Loucy (cell line): ENCODE data around the gene MATR3.
A peak's percentile ranks its signal among the peaks of the same experiment; 100 is the strongest.

ENCODE experiments used
- H2AFZ ChIP-seq: fragments of 200-600 bp; sonication (generic); 2 replicates; pipeline ENCODE4 v1.6.0; 2016; ENCODE audit warnings: antibody characterized with exemption, mild to moderate bottlenecking, low read length, moderate library complexity
- H3F3A ChIP-seq: fragments of 200-600 bp; 2 replicates; pipeline ENCODE4 v1.6.0; 2016; ENCODE audit warnings: antibody characterized with exemption, low read depth, mild to moderate bottlenecking
- H3K27me3 ChIP-seq: fragments of 200-600 bp; sonication (generic); 2 replicates; pipeline ENCODE4 v1.6.1; 2014; ENCODE audit warnings: low read length, mild to moderate bottlenecking; ENCODE audit not compliant: insufficient read depth, poor library complexity, severe bottlenecking
- H3K36me3 ChIP-seq: fragments of 200-600 bp; sonication (generic); 2 replicates; pipeline ENCODE4 v1.6.1; 2016; ENCODE audit warnings: low read length; ENCODE audit not compliant: insufficient read depth
- H3K4me1 ChIP-seq: fragments of 200-600 bp; sonication (generic); 2 replicates; pipeline ENCODE4 v1.5.1; 2014; ENCODE audit warnings: low read length, mild to moderate bottlenecking; ENCODE audit not compliant: insufficient read depth, poor library complexity, severe bottlenecking
- H3K4me2 ChIP-seq: fragments of 200-600 bp; sonication (generic); 2 replicates; pipeline ENCODE4 v1.6.0; 2014; ENCODE audit warnings: antibody characterized with exemption, low read length, low read depth, mild to moderate bottlenecking; ENCODE audit not compliant: poor library complexity, severe bottlenecking
- H3K4me3 ChIP-seq: fragments of 200-600 bp; sonication (generic); 2 replicates; pipeline ENCODE4 v1.5.1; 2014; ENCODE audit warnings: low read length, mild to moderate bottlenecking, mixed read lengths; ENCODE audit not compliant: poor library complexity, severe bottlenecking
- H3K79me2 ChIP-seq: fragments of 200-600 bp; sonication (generic); 2 replicates; pipeline ENCODE4 v1.6.1; 2014; ENCODE audit warnings: low read length; ENCODE audit not compliant: insufficient read depth
- H3K9ac ChIP-seq: fragments of 200-600 bp; sonication (generic); 2 replicates; pipeline ENCODE4 v1.6.0; 2014; ENCODE audit warnings: mild to moderate bottlenecking, low read depth, low read length, moderate library complexity; ENCODE audit not compliant: poor library complexity, severe bottlenecking
- H3K9me2 ChIP-seq: fragments of 200-600 bp; sonication (generic); replicated peaks from 2 replicates; pipeline ENCODE4 v1.6.1; 2016; ENCODE audit warnings: low read depth, low read length, mixed read lengths
- H3K9me3 ChIP-seq: fragments of 200-600 bp; sonication (generic); 2 replicates; pipeline ENCODE4 v1.6.1; 2014; ENCODE audit warnings: mild to moderate bottlenecking, antibody characterized with exemption, low read length, low read depth; ENCODE audit not compliant: insufficient read depth
- H4K20me1 ChIP-seq: fragments of 200-600 bp; sonication (generic); 2 replicates; pipeline ENCODE4 v1.6.0; 2014; ENCODE audit warnings: antibody characterized with exemption, low read length, mild to moderate bottlenecking; ENCODE audit not compliant: insufficient read depth, poor library complexity, severe bottlenecking
- CTCF ChIP-seq: fragments of 200-600 bp; sonication (generic); conservative IDR thresholded peaks from 2 replicates; pipeline ENCODE4 v1.5.1; 2014; ENCODE audit warnings: mild to moderate bottlenecking, antibody characterized with exemption, low read length
- EZH2phosphoT487 ChIP-seq: fragments of 200-600 bp; IDR thresholded peaks from 2 replicates; pipeline ENCODE4 v1.6.1; 2018; ENCODE audit warnings: antibody characterized with exemption, mild to moderate bottlenecking, moderate library complexity, borderline replicate concordance

Gene MATR3

GRCh38 chr5:139301808-139302499 lies 8.4 kb downstream of the MATR3 start:
- TF ChIP-seq CTCF = no peak
- no peak for TF ChIP-seq EZH2phosphoT487
- H3K4me2 ChIP-seq = peak overlapping the region; percentile 19
- no peak overlapping the region for H3K4me3 ChIP-seq
- no peak overlapping the region for H3K9ac ChIP-seq
- no peaks in the 10 kb centered on the region for H3K36me3 ChIP-seq
- H4K20me1 ChIP-seq = peaks cover 98% of the 10 kb centered on the region
- H3K27me3 ChIP-seq = no peaks in the 10 kb centered on the region
- no peaks in the 10 kb centered on the region for H3F3A ChIP-seq
- H2AFZ ChIP-seq = no peak overlapping the region
- peaks cover 53% of the 10 kb centered on the region for H3K4me1 ChIP-seq
- H3K9me3 ChIP-seq = no peaks in the 10 kb centered on the region
- peaks cover 100% of the 10 kb centered on the region for H3K79me2 ChIP-seq
- no peaks in the 10 kb centered on the region for H3K9me2 ChIP-seq

GRCh38 chr5:139304391-139305324 lies 11.1 kb downstream of the MATR3 start:
- Histone ChIP-seq H3K9me2 (no peaks in the 10 kb centered on the region), H3K27me3 (no peaks in the 10 kb centered on the region), H2AFZ (no peak overlapping the region), H3K4me2 (peak overlapping the region; percentile 26), H4K20me1 (peaks cover 98% of the 10 kb centered on the region), H3K4me1 (peaks cover 37% of the 10 kb centered on the region), H3K9ac (no peak overlapping the region), H3K9me3 (no peaks in the 10 kb centered on the region), H3K4me3 (peak overlapping the region; percentile 26), H3F3A (no peaks in the 10 kb centered on the region), H3K79me2 (peaks cover 100% of the 10 kb centered on the region), H3K36me3 (peaks cover 11% of the 10 kb centered on the region; the same call in 1 of the 2 replicates)
- TF ChIP-seq CTCF (no peak), EZH2phosphoT487 (no peak)

- Histone ChIP-seq H3K36me3 (peaks cover 11% of the 10 kb centered on the region; the same call in 1 of the 2 replicates), H3K79me2 (peaks cover 100% of the 10 kb centered on the region), H3K9me3 (no peaks in the 10 kb centered on the region), H3K4me2 (peak overlapping the region; percentile 26), H3K9ac (no peak overlapping the region), H3K4me3 (no peak overlapping the region), H3K9me2 (no peaks in the 10 kb centered on the region), H4K20me1 (peaks cover 100% of the 10 kb centered on the region), H2AFZ (no peak overlapping the region), H3K27me3 (no peaks in the 10 kb centered on the region), H3F3A (peaks cover 2% of the 10 kb centered on the region; the same call in 1 of the 2 replicates), H3K4me1 (peaks cover 37% of the 10 kb centered on the region)
- no peak for TF ChIP-seq EZH2phosphoT487
- TF ChIP-seq CTCF = no peak
Measured at GRCh38 chr5:139306197-139306596, 12.7 kb downstream of the MATR3 start.
